Right ventricle myocardium inferior (tissue), 1 donor: ENCODE data around the gene CMSS1. TPM values are rescaled to one million over a fixed set of nuclear protein-coding genes. Genes with fewer than 3 reads are reported as not detected.

Experiments used
- ATAC-seq: fragments of 200-7000 bp; cut with Tn5 transposase; one replicate; pipeline ENCODE4 v1.9.1; 2020; ENCODE audit warnings: mild to moderate bottlenecking, moderate library complexity
- DNase-seq: peaks from one replicate; pipeline ENCODE4 v3.0.0; 2021; ENCODE audit errors: missing footprints
- intact Hi-C: fragments of 100-400 bp; cut with DNase I; formaldehyde crosslinking; loops from one replicate; pipeline ENCODE4 v1.11.0; 2022
- total RNA-seq: library from RNA; stranded (reverse); fragmentation: NEBNext Ultra II Directional; extraction: Animal tissue kit (Norgen Biotek cat#: 25700); gene quantifications from one replicate; pipeline ENCODE4 v1.2.1, GENCODE V29; 2021
- donor health status: DM: no; HTN: yes; CAD: no; lungs with severe emphysema.

Gene CMSS1
- total RNA-seq, 1 donor from 2014 or later = 37.0 TPM

DNA sequence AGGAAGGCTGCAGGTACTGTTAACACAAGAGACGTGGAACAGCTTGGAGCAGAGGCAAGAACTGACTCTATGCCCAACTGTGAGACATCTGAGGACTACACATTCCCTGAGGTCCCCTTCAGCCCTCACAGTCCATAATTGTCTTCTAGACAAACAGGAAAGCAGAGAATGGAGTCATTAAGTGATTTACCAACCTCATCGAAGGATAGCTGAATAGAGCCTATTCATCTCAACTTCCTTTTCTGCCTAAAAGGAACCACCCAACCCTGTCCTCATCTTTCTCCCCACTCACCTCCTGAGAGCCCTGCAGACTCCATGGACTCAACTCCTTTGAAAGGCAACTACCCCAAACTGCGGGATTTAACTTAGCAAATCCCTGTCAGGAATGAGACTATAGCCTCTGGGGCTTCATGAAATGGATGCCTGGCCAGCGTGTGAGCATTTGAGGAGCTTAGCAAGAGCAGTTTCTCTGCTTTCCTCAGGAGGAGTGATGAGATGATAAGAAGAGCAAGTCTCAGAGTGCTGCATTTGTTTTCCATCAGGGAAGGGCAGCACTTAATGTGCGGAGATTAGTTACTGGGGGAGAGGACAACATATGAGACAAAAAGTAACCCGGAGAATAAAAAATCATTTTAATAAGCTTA lies 358.1 kb downstream of the CMSS1 start:
- intact Hi-C loops = no loop called here
- peak; percentile 26 for ATAC-seq
- no peak for DNase-seq

DNA sequence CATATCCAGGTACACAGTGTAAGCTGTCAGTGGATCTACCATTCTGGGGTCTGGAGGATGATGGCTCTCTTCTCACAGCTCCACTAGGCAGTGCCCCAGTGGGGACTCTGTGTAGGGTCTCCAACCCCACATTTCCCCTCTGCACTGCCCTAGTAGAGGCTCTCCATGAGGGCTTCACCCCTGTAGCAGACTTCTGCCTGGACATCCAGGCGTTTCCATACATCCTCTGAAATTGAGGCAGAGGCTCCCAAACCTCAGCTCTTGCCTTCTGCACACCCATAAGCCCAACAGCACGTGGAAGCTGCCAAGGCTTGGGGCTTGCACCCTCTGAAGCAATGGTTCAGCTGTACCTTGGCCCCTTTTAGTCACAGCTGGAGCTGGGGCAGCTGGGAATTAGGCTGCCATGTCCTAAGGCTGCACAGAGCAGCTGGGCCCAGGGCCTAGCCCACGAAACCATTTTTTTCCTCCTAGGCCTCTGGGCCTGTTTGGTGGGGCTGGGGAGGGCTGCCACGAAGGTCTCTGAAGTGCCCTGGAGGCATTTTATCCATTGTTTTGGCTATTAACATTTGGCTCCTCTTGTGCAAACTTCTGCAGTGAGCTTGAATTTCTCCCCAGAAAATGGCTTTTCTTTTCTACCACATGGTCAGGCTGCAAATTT lies 362.2 kb downstream of the CMSS1 start:
- intact Hi-C loops = no loop called here
- no peak for ATAC-seq
- no peak for DNase-seq

- DNase-seq (no peak), ATAC-seq (no peak)
- intact Hi-C loops = no loop called here
These were observed 366.0 kb downstream of the CMSS1 start for GRCh38 chr3:100183608-100184125.

DNA sequence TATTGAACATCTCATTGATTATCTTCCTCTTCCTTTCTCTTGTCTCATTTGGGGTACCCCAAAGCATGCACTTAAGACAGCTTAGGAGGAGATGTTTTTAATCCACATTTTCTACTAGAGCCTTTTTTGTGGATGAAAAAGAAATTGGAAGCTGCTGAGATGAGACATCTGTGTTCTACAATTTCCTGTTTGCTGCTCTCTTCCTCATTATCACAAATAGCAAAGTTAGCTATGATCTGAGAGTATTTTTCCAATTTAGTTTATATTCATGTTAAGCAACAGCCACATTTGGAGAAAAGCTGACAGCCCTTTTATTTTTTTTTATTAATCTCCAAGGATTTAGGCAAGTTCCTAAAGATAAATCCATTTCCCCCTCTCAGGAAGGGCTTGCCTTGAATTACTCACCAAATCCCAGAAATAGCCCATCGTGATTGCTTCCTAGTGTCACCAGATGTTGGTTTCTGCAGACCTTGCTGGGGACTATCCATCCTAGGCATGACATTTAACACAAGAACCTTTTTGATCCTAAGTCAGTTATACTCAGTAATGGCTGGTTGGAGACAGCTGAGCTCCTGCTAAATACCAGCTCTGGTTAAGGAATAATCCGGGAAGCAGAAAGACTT lies 367.4 kb downstream of the CMSS1 start:
- intact Hi-C loops = no loop called here
- DNase-seq (no peak), ATAC-seq (peak; percentile 33)

- no peak for DNase-seq
- intact Hi-C loops = no loop called here
These were observed 368.2 kb downstream of the CMSS1 start for GRCh38 chr3:100185847-100186246.

GRCh38 chr3:100189444-100189964 lies 371.8 kb downstream of the CMSS1 start:
- ATAC-seq = no peak

More at GRCh38 chr3:100185847-100186246, 368.2 kb downstream of the CMSS1 start:
- ATAC-seq = peak; percentile 58

DNA sequence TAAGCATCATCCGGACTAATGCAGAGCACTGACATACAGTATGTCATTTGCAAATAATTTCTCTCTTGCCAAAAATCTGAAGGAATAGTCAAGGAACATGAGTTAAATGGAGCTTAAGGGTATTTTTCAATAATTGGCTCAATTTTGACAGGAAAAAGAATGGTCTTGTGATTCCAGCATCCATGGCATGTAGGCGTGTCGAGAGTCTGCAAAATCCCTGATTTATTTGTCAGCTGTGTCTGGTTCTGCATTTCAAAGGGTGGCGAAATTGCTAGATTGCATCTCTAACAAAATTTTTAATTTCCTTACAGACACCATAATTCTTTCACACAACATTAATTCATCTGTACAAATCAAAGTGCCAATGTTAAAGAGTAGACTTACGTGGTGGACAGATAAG lies 377.7 kb downstream of the CMSS1 start:
- intact Hi-C loops = no loop called here
- no peak for ATAC-seq
- no peak for DNase-seq

More at GRCh38 chr3:100189444-100189964, 371.8 kb downstream of the CMSS1 start:
- DNase-seq = no peak
- intact Hi-C loops = no loop called here

GRCh38 chr3:100197876-100198275 lies 380.2 kb downstream of the CMSS1 start:
- no peak for ATAC-seq
- DNase-seq = no peak
- intact Hi-C loops = no loop called here

- ATAC-seq (peak; percentile 34), DNase-seq (no peak)
- intact Hi-C loops = no loop called here
These were observed 381.1 kb downstream of the CMSS1 start for GRCh38 chr3:100198579-100199269.

- ATAC-seq (no peak), DNase-seq (no peak)
- intact Hi-C loops = no loop called here
These were observed 387.5 kb downstream of the CMSS1 start for GRCh38 chr3:100205171-100205570.

DNA sequence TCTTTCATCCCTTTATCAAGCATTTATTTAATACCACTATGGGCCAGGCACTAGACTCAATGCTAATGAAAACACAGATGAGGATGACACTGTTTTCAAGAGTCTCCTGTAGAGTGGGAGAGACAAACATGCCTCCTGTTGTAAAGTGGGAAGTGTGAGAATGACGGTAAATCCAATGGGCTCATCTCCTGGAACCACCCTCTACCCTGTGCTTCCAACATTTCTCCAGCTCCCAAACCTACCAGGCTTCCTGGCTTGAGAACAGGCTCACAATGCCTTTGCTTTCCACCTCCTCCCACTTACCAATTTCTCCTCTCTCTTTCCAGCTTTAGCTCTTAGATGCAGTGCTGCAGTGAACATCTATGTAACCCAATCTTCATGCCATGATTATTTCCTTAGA lies 389.0 kb downstream of the CMSS1 start:
- DNase-seq = no peak
- ATAC-seq = no peak
- intact Hi-C loops = no loop called here

- intact Hi-C loops = no loop called here
- ATAC-seq (no peak), DNase-seq (no peak)
These were observed 390.2 kb downstream of the CMSS1 start for GRCh38 chr3:100207886-100208285.

DNA sequence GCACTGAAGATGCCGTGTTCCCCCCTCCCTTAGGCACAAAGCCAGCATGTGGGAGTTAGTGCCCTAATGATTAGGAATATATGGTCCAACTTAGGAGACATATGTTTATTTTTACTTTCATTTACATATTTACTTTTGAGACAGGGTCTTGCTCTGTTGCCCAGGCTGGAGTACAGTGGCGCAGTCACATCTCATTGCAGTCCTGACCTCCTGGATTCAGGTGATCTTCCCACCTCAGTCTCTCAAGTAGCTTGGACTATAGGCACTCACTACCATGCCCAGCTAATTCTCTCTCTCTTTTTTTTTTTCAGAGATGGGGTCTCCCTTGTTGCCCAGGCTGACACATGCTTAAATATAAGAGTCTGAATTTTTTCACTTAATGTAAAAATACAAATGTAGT lies 391.5 kb downstream of the CMSS1 start:
- no peak for DNase-seq
- intact Hi-C loops = no loop called here
- ATAC-seq = no peak

DNA sequence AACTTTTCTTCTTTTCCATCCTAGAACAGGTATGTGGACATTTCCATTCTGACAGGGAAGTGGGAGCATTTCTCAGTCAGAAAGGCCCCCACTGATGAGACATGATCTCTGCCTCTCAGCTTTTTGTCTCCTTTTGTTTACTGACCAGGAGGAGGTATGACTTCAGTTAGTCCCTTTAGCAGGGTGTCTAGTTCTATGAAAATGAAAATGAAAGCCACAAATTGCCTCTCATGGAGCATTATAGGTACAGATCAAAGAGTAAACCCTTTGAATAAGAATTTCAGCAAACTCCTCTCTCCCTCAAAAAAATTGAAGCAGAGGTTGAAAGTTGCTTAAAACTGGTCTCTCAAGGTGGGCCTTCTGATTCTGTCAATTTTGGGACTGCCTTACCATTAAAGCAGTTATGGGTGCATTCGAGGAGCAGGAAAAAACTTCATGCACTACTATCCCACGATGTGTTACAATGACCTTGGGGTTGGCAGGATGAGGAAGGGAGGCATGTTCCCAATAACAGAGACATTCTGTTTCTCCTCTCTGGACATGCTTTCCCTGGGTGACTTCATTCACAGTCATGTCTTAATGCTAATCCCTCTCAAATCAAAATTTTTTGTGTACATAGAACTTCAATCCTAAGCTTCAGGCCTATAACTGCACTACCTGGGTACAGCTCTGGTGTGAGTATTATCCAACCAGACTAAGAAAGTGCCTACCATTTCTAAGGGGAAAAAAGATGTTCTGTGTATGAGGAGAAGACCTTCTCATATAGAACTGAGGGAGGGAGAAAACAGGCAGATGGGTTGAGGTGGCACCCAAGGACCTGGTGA lies 392.5 kb downstream of the CMSS1 start:
- intact Hi-C loops = no loop called here
- DNase-seq = no peak
- ATAC-seq = peak; percentile 60

- intact Hi-C loops = no loop called here
- no peak for DNase-seq
These were observed 393.1 kb downstream of the CMSS1 start for GRCh38 chr3:100210772-100211135.

DNA sequence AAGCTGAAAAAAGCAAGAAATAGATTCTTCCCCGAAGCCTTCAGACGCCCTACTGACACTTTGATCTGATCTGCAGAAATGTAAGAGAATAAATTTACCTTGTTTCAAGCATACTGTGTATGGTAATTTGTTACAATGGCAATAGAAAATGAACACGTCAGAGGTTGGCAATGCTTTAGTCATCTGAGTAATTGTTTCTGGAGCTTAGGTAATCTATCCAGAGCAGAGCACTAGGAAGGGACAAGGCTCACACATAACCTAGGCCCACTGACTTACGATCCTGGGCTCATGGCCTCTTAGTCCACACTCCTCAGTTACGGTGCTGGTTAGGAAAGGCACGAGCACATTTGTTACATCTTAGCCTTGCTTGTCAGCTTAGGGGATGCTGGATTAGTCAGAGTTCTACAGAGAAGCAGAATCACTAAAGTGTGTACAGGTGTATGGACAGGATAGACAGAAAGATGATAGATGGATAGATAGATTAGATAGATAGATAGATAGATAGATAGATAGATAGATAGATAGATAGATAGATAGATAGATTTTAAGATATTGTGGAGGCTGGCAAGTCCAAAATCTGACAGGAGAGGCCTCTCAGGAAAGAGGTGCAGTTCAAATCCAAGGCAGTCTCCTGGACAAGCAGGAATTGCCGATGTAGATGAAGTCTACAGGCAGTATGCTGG lies 396.4 kb downstream of the CMSS1 start:
- ATAC-seq = no peak
- intact Hi-C loops = no loop called here
- no peak for DNase-seq

More at GRCh38 chr3:100210772-100211135, 393.1 kb downstream of the CMSS1 start:
- peak; percentile 34 for ATAC-seq

DNA sequence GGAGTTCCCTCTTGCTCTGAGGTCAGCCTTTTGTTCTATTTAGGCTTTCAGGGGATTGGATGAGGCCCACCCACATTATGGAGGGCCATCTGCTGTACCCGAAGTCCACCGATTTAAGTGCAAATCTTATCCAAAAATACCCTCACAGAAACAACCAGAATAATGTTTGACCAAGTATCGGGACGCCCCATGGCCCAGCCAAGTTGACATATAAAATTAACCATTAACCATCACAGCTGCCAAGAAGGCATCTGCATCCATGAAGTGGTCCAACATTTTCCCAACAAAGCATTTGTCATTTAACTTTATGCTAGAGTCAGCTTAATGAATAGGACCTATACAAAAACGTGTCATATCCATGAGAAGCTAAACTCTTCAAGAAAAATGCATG lies 396.9 kb downstream of the CMSS1 start:
- intact Hi-C loops = no loop called here
- ATAC-seq (no peak), DNase-seq (no peak)

DNA sequence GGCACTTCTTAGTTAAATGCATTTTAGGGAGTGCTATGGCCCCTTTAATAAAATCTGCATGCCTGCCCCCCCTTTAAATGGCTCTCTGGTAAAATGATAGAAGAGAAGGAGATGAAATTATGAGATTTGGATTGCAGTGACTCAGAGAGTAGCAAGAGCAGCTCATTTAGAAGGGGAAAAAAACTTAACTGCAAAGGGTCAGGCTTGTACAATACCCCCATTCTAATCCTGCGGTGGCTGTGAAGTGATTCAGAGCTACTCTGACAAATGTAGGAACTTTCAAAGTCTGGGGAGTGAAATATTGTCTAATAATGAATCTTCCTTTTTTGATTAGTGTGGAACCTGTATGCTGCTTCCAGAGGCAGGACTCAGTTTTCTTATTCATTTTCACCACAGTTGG lies 399.1 kb downstream of the CMSS1 start:
- DNase-seq (no peak), ATAC-seq (no peak)
- intact Hi-C loops = no loop called here
